DMS153 treated with DMSO at 0.1 percent for 48 hours (cell line): ENCODE measurements around the gene UGCG.
"Not testable (repeated sequence)": the region's sequence is repeated elsewhere in the genome, so short reads cannot be mapped to it uniquely, and the experiment has no call there.

Experiments used
- DNase-seq: peaks from one replicate; lab custom pipeline; 2025; ENCODE audit not compliant: unreplicated experiment; lab: John Stamatoyannopoulos, UW

The UGCG gene

GRCh38 chr9:111949919-111950318 lies 53.3 kb downstream of the UGCG start:
- DNase-seq = no peak

- DNase-seq = no peak
These were observed 55.9 kb downstream of the UGCG start for GRCh38 chr9:111952559-111952958.

- no peak for DNase-seq
These were observed 56.8 kb downstream of the UGCG start for GRCh38 chr9:111953444-111953843.

- DNase-seq = peak; percentile 84
These were observed 58.4 kb downstream of the UGCG start for GRCh38 chr9:111955048-111955447.

GRCh38 chr9:111957856-111958631 lies 61.4 kb downstream of the UGCG start:
- DNase-seq = no peak

GRCh38 chr9:111959468-111960359 lies 63.1 kb downstream of the UGCG start:
- peak; percentile 58 for DNase-seq

GRCh38 chr9:111960485-111960884 lies 63.9 kb downstream of the UGCG start:
- not testable (repeated sequence) for DNase-seq

GRCh38 chr9:111961009-111961408 lies 64.4 kb downstream of the UGCG start:
- peak; percentile 71 for DNase-seq

GRCh38 chr9:111961575-111961974 lies 65.0 kb downstream of the UGCG start:
- DNase-seq = peak; percentile 91

GRCh38 chr9:111962021-111962420 lies 65.4 kb downstream of the UGCG start:
- DNase-seq = no peak

GRCh38 chr9:111963995-111964394 lies 67.4 kb downstream of the UGCG start:
- no peak for DNase-seq

- DNase-seq = no peak
These were observed 69.0 kb downstream of the UGCG start for GRCh38 chr9:111965566-111966019.

- DNase-seq = no peak
These were observed 69.6 kb downstream of the UGCG start for GRCh38 chr9:111966124-111966723.

- no peak for DNase-seq
These were observed 70.3 kb downstream of the UGCG start for GRCh38 chr9:111966861-111967291.

- no peak for DNase-seq
These were observed 71.0 kb downstream of the UGCG start for GRCh38 chr9:111967621-111968020.

GRCh38 chr9:111969061-111969460 lies 72.4 kb downstream of the UGCG start:
- DNase-seq = no peak

GRCh38 chr9:111969622-111970021 lies 73.0 kb downstream of the UGCG start:
- no peak for DNase-seq

- no peak for DNase-seq
These were observed 74.2 kb downstream of the UGCG start for GRCh38 chr9:111970827-111971226.

GRCh38 chr9:111974092-111974681 lies 77.6 kb downstream of the UGCG start:
- DNase-seq = peak; percentile 89

- DNase-seq = no peak
These were observed 79.1 kb downstream of the UGCG start for GRCh38 chr9:111975709-111976108.

- no peak for DNase-seq
These were observed 82.0 kb downstream of the UGCG start for GRCh38 chr9:111978616-111979015.
